HepG2 (cell line): ENCODE data around the gene GPR158. TPM values are rescaled to one million over a fixed set of nuclear protein-coding genes. Genes with fewer than 3 reads are reported as not detected.

ENCODE experiments used
- CBFB ChIP-seq: sonication (generic); formaldehyde crosslinking; IDR thresholded peaks from 2 replicates; pipeline ENCODE4 v1.4.0; 2020; ENCODE audit warnings: missing genetic modification reagents
- CC2D1A ChIP-seq: sonication (generic); formaldehyde crosslinking; IDR thresholded peaks from 2 replicates; pipeline ENCODE4 v1.8.1; 2023; ENCODE audit warnings: mild to moderate bottlenecking, missing genetic modification reagents
- CEBPZ ChIP-seq: IDR thresholded peaks from 2 replicates; pipeline ENCODE4 v1.6.1; 2012; ENCODE audit warnings: low read length, improper control_type of control experiment
- FOXA3 ChIP-seq: IDR thresholded peaks from 2 replicates; pipeline ENCODE4 v1.6.1; 2016; ENCODE audit warnings: missing genetic modification reagents, missing compliant biosample characterization
- HMGXB4 ChIP-seq, 2 experiments: sonication (generic) in 1 of 2; formaldehyde crosslinking in 1 of 2; IDR thresholded peaks; 2 replicates each; pipeline versions ENCODE4 v1.4.0 to v1.6.1; 2018 to 2020; ENCODE audit warnings: missing genetic modification reagents in 2 of 2, borderline replicate concordance in 1 of 2, low read depth in 1 of 2, mild to moderate bottlenecking in 1 of 2, missing biosample characterization in 1 of 2
- KLF9 ChIP-seq: IDR thresholded peaks from 2 replicates; pipeline ENCODE4 v1.6.1; 2016; ENCODE audit warnings: low read depth
- RORA ChIP-seq: sonication (generic); formaldehyde crosslinking; IDR thresholded peaks from 2 replicates; pipeline ENCODE4 v1.5.0; 2020; ENCODE audit warnings: mild to moderate bottlenecking, missing genetic modification reagents, moderate library complexity
- ZNF781 ChIP-seq: sonication (generic); formaldehyde crosslinking; IDR thresholded peaks from 2 replicates; pipeline ENCODE4 v1.5.1; 2020; ENCODE audit warnings: borderline replicate concordance, mild to moderate bottlenecking, missing genetic modification reagents; ENCODE audit errors: not compliant biosample characterization
- ZNF841 ChIP-seq: sonication (generic); formaldehyde crosslinking; IDR thresholded peaks from 2 replicates; pipeline ENCODE4 v1.8.1; 2023; ENCODE audit warnings: missing genetic modification reagents, borderline replicate concordance
- polyA plus RNA-seq, 8 experiments: library from polyadenylated mRNA; depleted of rRNA in 3 of 8; stranded (reverse) in 7 of 8; unstranded in 1 of 8; fragments of >200 nt; fragmentation: Illumina TruSeq in 4 of 8; extraction: Trizol in 4 of 8; gene quantifications; 2 replicates each; pipeline versions ENCODE4 v1.2.1 to v1.2.3, GENCODE V29; 2011 to 2016; ENCODE audit warnings: low read depth in 4 of 8, missing spikeins in 1 of 8, mixed read lengths in 1 of 8; ENCODE audit not compliant: insufficient read depth in 1 of 8
- total RNA-seq, 5 experiments: library from RNA; depleted of rRNA; stranded (reverse); fragments of >200 nt; fragmentation: Illumina TruSeq; extraction: Trizol; gene quantifications; 2 replicates each; pipeline ENCODE4 v1.2.3, GENCODE V29; 2016; ENCODE audit warnings: low read depth in 1 of 5
- TF ChIP-seq, protein P1 (sequence below): sonication (generic); formaldehyde crosslinking; IDR thresholded peaks from 2 replicates; pipeline ENCODE4 v1.8.0; 2022; ENCODE audit warnings: low read depth, missing genetic modification reagents
- TF ChIP-seq, protein P2 (sequence below), 2 experiments: fragments of 450-650 bp in 1 of 2; sonication (generic) in 1 of 2; formaldehyde crosslinking in 1 of 2; IDR thresholded peaks; 2 replicates each; pipeline versions ENCODE4 v1.6.1 to v1.8.0; 2016 to 2022; ENCODE audit warnings: antibody characterized with exemption in 1 of 2, mild to moderate bottlenecking in 1 of 2, missing genetic modification reagents in 1 of 2

GPR158 gene
- total and polyA plus RNA-seq, 2 of the 13 experiments (the other 11 are each of a cell fraction or from before 2014, with no cell fraction given): not detected

GRCh38 chr10:25174461-25175230, at the start of gene GPR158 (continued):
- TF ChIP-seq KLF9 (CRISPR knock-in tag) (0 out of 2 replicates have a peak, but pooled peaks have one; percentile 47), RORA (CRISPR knock-in tag) (no peak), CEBPZ (no peak), HMGXB4 (CRISPR knock-in tag; IDR thresholded peaks at IDR 0.05; ENCODE audit: borderline replicate concordance in 1 of 2, low read depth in 1 of 2) (0 out of 4 replicates have a peak, but pooled peaks of 1 of the 2 experiments have one; percentile 20), CBFB (no peak), ZNF781 (CRISPR knock-in tag) (peak; percentile 77), FOXA3 (CRISPR knock-in tag) (0 out of 2 replicates have a peak, but pooled peaks have one; percentile 13), CC2D1A (CRISPR knock-in tag) (0 out of 2 replicates have a peak, but pooled peaks have one; percentile 72), ZNF841 (CRISPR knock-in tag) (peak; percentile 57; the same call in 1 of the 2 replicates)
- TF ChIP-seq, protein P1, sequence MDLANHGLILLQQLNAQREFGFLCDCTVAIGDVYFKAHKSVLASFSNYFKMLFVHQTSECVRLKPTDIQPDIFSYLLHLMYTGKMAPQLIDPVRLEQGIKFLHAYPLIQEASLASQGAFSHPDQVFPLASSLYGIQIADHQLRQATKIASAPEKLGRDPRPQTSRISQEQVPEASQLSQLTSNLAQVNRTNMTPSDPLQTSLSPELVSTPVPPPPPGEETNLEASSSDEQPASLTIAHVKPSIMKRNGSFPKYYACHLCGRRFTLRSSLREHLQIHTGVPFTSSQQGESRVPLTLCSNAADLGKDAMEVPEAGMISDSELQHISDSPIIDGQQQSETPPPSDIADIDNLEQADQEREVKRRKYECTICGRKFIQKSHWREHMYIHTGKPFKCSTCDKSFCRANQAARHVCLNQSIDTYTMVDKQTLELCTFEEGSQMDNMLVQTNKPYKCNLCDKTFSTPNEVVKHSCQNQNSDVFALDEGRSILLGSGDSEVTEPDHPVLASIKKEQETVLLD (CRISPR knock-in tag): no peak
- TF ChIP-seq, protein P2, sequence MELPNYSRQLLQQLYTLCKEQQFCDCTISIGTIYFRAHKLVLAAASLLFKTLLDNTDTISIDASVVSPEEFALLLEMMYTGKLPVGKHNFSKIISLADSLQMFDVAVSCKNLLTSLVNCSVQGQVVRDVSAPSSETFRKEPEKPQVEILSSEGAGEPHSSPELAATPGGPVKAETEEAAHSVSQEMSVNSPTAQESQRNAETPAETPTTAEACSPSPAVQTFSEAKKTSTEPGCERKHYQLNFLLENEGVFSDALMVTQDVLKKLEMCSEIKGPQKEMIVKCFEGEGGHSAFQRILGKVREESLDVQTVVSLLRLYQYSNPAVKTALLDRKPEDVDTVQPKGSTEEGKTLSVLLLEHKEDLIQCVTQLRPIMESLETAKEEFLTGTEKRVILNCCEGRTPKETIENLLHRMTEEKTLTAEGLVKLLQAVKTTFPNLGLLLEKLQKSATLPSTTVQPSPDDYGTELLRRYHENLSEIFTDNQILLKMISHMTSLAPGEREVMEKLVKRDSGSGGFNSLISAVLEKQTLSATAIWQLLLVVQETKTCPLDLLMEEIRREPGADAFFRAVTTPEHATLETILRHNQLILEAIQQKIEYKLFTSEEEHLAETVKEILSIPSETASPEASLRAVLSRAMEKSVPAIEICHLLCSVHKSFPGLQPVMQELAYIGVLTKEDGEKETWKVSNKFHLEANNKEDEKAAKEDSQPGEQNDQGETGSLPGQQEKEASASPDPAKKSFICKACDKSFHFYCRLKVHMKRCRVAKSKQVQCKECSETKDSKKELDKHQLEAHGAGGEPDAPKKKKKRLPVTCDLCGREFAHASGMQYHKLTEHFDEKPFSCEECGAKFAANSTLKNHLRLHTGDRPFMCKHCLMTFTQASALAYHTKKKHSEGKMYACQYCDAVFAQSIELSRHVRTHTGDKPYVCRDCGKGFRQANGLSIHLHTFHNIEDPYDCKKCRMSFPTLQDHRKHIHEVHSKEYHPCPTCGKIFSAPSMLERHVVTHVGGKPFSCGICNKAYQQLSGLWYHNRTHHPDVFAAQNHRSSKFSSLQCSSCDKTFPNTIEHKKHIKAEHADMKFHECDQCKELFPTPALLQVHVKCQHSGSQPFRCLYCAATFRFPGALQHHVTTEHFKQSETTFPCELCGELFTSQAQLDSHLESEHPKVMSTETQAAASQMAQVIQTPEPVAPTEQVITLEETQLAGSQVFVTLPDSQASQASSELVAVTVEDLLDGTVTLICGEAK (IDR thresholded peaks at IDR 0.05): no peak
- TF ChIP-seq, protein P2 (CRISPR knock-in tag; IDR thresholded peaks at IDR 0.05): 0 out of 2 replicates have a peak, but pooled peaks have one; percentile 34
